ENCODE data around the gene ABCE1. TPM values are rescaled to one million over a fixed set of nuclear protein-coding genes. Genes with fewer than 3 reads are reported as not detected.
"Not testable (repeated sequence)": the region's sequence is repeated elsewhere in the genome, so short reads cannot be mapped to it uniquely, and the experiment has no call there.

ABCE1 gene
- total RNA-seq, 1 donor from 2014 or later, result 199 TPM

GRCh38 chr4:145102619-145103018 is 4.5 kb downstream of the ABCE1 start:
- no peak for DNase-seq (ENCODE audit: low read depth, low spot score)

DNA sequence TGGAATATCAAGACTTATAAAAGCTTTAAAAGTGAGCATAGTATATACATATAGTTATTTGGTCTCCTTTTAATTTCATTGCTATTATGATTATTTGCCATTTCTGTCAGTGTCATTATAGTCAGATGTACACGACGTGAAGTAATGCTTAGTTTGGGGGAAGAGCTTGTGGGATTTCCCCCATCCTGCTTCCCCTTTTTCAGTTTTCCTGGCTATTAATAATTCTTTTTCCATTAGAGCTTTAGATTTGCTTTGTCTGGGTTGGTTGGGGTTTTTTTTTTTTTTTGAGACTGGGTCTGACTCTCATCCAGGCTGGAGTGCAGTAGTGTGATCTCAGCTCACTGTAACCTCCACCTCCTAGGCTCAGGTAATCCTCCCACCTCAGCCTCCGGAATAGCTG is 5.4 kb downstream of the ABCE1 start:
- no peak for DNase-seq (ENCODE audit: low read depth, low spot score)

DNA sequence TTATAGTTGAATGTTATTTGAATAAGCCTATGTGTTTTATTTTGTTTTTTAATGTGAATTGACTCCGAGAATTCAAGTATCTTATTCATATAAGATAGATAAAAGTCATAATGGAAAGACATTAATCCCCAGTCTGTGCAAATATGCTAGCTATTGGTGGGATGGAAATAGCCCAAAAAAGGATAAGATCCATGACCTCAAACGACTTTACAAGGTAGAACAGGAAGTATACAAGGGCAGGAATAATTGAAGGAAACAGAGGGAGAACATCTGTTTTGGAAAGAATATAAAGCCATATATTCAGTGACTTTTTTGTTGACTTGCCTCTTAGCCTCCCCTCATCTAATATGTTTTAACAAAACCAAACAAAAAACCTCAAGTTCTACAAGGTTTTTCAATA is 9.0 kb downstream of the ABCE1 start:
- DNase-seq (ENCODE audit: low read depth, low spot score), result no peak

DNA sequence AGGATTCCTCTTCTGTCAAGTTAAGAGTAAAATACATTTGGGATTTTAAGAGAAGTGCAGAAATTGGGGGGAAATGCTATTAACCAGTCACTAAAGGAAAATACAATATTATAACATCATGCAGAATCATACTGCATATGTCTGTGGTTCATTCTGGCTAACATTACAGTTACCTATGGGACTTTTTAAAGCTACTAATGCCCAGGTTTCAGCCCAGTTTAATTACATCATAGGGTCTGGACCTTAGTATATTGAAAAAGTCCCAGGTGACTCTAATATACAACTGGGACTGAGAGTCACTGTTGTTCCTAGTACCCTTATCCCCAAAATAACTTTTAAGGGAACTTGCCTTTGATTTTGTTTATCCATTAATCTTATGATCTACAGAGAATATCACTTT is 10.0 kb downstream of the ABCE1 start:
- no peak for DNase-seq (ENCODE audit: low read depth, low spot score)

DNA sequence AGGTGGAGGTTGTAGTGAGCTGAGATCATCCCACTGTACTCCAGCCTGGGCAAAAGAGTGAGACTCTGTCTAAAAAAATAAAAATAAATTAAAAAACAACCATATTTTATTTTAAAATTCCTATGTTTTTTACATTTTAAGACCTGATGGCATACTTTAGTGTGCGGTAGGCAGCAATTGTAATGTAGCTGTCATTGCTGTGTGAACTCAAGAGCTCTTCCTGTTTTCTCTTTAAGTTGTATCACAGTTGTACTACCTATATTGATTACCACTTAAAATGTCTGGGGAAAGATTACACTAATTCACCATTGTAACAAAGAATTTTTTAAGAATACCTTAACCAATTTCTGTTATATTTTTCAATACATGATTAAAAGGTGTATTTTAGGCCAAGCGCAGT is 27.3 kb downstream of the ABCE1 start:
- no peak for DNase-seq (ENCODE audit: low read depth, low spot score)

DNA sequence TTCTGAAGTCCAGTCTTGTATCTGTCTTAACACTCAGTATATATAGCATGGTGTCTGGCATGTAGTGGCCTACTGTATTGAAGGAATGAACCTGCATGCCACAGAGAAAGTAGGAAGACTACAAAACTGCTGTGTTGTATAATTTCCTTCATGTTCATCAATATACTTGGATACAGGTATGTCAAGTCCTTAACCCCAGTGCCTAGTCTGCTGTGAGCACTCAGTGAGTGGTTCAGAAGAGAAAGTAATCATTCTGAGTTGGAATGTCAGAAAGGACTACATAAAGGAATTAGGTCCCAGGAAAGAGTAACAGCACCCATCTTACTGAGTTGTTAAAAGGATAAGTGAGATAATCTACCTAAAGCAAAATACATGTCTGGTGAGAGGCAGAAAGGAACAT is 32.0 kb downstream of the ABCE1 start:
- DNase-seq (ENCODE audit: low read depth, low spot score), result no peak

DNA sequence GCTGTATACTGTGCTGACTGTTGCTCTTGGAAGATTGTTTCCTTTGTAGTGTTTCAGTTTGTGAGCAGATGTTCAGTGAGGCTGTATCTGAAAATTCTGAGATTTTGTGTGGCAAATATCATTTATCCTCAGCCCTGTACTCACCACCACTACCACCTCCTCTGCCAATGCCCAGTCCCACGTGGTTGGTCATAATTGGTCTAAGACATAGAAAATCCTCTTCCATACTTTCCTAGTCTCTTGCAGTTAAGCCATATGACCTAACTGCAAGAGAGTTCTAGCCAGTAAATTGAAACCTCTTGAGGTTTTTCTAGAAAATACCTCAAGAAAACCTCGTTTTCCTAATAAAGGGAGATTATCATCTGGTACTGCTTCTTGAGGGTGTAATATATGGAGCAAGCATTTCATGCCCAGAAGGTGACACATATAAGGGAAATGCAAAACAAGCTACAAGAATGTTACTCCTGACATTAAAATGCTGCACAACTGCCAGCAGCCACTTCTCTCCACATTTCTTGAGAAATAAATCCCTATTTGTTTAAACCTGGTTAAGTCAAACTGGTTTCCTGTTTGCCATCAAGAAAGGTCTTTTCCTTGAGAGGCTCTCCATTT is 32.8 kb downstream of the ABCE1 start:
- DNase-seq (ENCODE audit: low read depth, low spot score), result no peak

DNA sequence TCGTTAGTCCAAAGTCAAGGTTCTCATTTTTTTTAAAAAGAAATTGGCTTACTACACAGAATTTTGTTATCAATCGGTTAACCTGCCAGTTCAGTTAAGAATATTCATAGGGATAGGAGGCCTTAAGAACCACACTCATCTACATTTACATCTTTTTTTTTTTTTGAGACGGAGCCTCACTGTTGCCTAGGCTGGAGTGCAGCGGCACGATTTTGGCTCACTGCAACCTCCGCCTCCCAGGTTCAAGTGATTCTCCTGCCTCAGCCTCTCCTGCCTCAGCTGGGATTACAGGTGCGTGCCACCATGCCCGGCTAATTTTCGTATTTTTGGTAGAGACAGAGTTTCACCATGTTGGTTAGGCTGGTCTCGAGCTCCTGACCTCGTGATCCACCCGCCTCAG is 33.7 kb downstream of the ABCE1 start:
- no peak for DNase-seq (ENCODE audit: low read depth, low spot score)

- DNase-seq (ENCODE audit: low read depth, low spot score), result no peak
Observed at GRCh38 chr4:145132511-145133098, 34.5 kb downstream of the ABCE1 start.

DNA sequence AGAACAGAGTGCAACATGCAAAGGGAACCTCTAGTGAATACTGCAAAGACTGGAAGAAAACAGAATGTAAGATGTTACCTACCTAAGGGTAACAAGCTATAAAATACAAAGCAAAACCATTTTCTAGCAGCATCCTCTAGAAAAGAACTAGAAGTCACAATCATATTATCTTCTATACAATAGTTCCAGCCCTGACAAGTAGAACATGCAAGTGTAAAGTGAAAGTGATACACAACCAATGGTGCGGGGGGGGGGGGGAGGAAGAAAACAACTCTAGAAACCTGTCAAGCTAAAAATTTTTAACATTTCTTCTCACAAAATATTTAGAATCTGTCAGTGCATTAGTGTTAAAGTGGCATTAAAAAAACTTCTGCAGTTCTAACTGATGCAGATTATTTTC is 38.1 kb downstream of the ABCE1 start:
- DNase-seq (ENCODE audit: low read depth, low spot score), result not testable (repeated sequence)

DNA sequence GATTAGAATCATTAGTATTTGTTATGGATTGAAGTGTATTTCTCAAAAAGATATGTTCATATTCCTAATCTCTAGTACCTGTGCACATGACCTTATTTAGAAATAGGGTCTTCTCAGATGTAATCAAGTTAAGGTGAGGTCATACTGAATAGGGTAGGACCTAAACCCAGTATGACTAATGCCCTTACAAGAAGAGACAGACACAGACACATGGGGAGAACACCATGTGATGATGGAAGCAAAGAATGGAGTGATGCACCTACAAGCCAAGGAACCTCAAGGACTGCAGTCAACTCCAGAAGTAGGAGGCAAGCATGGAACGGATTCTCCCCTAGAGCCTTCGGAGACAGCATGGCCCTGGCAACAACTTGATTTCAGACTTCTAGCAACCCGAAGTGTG is 50.9 kb downstream of the ABCE1 start:
- no peak for DNase-seq (ENCODE audit: low read depth, low spot score)

GRCh38 chr4:145153181-145153903 is 55.2 kb downstream of the ABCE1 start:
- DNase-seq (ENCODE audit: low read depth, low spot score), result no peak

DNA sequence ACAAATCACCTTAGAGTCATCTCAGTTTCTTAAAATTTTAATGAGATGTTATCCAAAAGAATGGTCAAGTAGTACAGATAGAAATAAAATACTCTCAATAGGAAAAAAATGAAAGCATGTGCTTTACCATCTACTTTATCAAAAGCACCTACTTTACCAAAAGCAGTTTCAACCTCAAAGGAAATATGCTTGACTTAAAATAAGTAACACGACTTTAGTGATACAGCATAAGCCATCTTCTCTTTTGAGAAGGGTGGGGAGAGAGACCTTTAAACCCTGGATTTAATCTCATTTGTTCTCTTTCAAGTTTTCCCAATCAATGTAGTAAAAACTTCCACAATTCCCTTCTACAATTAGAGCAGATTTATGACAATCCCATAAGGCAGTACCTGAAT is 55.8 kb downstream of the ABCE1 start:
- DNase-seq (ENCODE audit: low read depth, low spot score), result no peak

GRCh38 chr4:145154573-145154972 is 56.5 kb downstream of the ABCE1 start:
- DNase-seq (ENCODE audit: low read depth, low spot score), result no peak

DNA sequence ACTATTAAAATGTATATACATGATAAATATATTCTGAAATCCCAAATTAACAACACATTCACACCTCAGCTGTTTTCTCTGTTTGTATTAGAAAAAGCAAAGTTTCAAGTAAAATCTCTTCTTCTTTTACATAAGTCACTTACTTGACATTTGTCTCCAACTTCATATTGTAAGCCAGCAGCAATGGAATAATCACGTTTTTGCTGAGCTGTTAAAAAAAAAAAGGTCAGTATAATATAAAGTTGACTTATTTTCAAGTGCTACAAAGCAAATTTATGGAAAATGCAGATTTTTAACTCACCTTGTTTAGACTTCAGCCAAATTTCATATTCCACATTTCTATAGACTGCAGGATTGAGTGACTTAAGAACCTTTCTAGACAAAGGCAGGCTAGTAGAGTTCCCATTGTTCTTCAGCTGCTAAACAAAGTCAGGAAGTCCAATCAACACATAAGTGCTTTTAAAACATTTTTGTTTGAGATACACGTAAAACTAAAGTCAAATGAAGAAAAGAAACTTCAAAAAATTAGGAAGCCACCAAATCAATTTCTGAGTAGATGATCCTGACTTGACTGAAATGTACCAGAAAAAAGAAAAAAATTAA is 57.3 kb downstream of the ABCE1 start:
- DNase-seq (ENCODE audit: low read depth, low spot score), result no peak

GRCh38 chr4:145156986-145157385 is 58.9 kb downstream of the ABCE1 start:
- DNase-seq (ENCODE audit: low read depth, low spot score), result no peak

GRCh38 chr4:145161549-145161948 is 63.4 kb downstream of the ABCE1 start:
- no peak for DNase-seq (ENCODE audit: low read depth, low spot score)

DNA sequence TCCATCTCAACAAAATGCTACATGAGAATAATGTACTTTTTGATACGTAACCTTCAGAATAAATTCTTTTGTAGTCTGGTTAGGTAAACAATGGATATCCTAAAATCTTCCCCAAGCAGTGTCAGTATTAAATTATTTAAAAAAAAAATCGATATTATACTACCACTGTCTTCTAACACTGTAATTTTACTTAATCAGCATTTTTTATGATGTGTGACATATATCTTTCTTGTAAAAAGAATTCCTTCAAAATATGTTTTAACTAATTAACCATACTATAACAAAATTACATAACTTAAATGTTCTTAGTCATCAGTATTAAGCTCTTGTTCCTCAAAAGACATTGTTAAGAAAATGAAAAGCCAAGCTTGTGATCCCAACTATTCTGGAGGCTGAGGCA is 69.8 kb downstream of the ABCE1 start:
- DNase-seq (ENCODE audit: low read depth, low spot score), result no peak

DNA sequence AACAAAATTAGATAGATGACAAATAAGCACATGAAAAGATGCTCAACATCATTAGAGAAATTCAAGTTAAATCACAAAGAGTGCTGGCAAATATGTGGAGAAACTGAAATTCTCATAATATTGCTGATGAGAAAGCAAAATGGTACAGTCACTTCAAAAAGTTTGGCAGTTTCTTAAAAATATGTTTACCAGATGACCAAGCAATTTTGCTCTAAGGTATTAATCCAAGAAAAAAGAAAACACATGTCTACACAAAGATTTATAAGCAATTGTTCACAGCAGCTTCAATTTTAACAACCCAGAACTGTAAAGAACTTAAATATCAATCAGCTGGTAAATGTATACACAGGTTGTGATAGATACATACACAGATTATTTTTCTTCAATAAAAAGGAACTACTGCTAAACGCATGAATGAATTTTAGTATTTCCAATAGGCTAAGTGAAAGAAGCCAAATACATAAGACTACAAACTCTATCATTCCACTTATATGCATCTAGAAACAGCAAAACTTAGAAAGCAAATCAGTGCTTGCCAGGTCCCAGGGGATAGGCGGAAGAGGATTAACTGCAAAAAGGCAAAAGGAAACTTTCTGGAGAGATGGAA is 70.6 kb downstream of the ABCE1 start:
- no peak for DNase-seq (ENCODE audit: low read depth, low spot score)

DNA sequence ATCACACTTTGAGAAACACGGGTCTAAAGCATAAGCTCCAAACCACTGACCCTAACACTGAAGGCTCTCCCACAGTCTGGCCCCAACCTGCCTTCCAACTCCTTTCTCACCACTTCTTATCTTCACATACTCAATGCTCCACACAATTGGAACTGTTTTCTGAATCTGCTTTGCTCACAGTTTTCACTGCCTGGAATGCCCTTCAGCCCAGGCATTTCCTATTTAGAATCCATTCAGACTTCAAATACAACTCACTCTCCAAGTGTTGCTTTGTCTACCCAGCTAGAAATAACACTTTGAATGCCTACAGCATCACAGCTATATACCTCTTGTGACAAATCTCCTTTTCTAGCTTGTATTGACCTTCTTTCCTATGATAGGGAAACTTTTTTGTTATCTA is 72.1 kb downstream of the ABCE1 start:
- DNase-seq (ENCODE audit: low read depth, low spot score), result no peak

GRCh38 chr4:145171911-145172310 is 73.8 kb downstream of the ABCE1 start:
- no peak for DNase-seq (ENCODE audit: low read depth, low spot score)

Measured in pulmonary artery endothelial cell (primary cell).